Measurements from ENCODE around the gene EGR2.
A peak's percentile ranks its signal among the peaks of the same experiment; 100 is the strongest.
"Not testable (repeated sequence)": the region's sequence is repeated elsewhere in the genome, so short reads cannot be mapped to it uniquely, and the experiment has no call there.

The EGR2 gene

DNA sequence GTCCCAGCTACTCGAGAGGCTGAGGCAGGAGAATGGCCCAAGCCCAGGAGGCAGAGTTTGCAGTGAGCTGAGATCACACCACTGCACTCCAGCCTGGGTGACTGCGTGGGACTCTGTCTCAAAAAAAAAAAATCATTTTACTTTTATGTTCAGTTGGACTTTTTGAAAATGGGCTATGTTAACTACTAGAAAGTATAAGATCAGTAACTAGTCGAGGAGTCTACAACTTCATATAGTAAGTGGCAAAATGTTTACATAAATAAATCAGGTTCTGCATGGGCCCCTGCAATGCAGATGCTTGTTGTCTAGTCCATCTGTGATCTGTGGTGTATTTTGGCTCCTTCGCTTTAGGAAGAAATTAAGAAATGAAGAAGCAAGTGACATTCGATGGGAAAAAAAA lies 23.9 kb downstream of the EGR2 start:
- no peak for DNase-seq

DNA sequence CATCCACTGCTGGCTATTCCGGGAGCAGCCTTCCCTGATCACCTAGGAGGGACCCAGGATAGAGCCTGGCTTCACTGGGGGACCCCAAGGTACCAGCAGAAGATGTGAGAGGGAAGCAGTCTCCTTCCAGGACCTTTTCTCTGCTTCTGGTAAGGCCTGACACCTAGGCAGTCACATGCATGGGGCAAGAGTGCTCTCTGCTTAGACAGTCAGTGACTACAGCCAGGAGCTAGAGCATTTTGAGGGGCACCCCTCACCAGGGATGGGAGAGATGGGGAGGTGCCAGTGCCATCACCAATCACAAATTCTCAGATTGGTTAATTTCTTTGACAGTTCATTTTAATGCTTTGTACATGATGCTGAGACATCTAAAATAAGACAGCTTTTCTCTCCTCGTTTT lies 25.6 kb downstream of the EGR2 start:
- DNase-seq: no peak

DNA sequence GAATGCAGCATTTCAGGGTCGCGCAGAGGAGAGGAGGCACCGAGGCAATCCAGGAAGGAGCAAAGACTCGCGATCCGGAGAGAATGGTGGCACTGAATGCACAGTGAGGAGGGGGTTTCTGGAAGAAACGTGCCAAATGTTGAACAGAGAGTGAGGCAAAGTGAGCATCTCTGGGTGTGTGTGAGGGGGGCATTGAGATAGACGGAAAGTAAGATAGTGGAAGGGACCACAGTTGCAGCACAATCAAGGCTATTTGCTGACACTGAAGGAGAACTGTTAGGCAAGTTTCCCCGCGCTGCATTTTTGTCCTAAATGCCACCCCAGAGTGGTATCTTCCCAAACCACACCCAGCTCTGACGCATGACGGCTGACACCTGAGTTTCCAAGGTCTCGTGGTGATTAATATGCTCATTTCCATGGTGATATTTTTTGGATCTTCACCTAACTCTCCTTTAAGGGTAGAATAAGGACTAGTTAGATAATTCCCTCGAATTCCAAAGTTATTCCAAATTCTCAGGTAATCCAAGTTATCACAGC lies 26.1 kb downstream of the EGR2 start:
- no peak for DNase-seq

DNA sequence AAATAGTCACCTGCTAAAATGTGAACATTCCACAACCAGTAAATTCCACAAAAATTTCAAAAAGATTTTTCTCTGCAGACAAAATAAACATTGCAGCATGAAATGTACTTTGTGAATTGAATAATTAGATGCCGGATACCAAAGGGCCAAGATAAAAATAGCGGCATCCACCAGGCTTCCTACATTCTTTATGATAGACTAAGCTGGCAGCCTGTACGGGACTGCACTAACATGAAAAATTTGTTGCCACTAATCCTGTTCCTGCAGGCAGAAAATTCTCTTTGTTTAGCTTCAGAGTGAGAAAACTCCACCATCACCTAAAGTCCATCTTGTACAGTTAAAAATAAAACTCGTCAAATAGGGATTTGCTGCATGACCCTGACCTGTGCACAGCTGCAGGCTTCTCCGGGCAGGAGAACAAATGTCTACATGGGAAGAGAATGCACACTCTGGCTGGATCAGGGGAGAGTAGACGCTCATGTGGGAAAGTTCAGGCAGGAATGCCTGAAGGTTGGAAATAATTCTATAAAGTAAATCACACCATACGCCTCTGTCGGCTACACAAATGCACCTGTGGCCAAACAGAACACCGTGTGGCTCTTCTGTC lies 27.2 kb downstream of the EGR2 start:
- DNase-seq: no peak

DNA sequence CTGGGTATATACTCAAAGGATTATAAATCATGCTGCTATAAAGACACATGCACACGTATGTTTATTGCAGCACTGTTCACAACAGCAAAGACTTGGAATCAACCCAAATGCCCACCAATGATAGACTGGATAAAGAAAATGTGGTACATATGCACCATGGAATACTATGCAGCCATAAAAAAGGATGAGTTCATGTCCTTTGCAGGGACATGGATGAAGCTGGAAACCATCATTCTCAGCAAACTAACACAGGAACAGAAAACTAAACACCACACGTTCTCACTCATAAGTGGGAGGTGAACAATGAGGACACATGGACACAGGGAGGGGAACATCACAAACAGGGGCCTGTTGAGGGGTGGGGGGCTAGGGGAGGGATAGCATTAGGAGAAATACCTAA lies 27.9 kb downstream of the EGR2 start:
- not testable (repeated sequence) for DNase-seq

DNA sequence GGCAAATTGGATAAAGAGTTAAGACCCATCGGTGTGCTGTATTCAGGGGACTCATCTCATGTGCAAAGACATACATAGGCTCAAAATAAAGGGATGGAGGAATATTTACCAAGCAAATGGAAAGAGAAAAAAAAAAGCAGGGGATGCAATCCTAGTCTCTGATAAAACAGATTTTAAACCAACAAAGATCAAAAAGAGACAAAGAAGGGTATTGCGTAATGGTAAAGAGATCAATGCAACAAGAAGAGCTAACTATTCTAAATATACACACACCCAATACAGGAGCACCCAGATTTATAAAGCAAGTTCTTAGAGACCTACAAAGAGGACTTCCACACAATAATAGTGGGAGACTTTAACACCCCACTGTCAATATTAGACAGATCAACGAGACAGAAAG lies 31.6 kb downstream of the EGR2 start:
- DNase-seq: not testable (repeated sequence)

DNA sequence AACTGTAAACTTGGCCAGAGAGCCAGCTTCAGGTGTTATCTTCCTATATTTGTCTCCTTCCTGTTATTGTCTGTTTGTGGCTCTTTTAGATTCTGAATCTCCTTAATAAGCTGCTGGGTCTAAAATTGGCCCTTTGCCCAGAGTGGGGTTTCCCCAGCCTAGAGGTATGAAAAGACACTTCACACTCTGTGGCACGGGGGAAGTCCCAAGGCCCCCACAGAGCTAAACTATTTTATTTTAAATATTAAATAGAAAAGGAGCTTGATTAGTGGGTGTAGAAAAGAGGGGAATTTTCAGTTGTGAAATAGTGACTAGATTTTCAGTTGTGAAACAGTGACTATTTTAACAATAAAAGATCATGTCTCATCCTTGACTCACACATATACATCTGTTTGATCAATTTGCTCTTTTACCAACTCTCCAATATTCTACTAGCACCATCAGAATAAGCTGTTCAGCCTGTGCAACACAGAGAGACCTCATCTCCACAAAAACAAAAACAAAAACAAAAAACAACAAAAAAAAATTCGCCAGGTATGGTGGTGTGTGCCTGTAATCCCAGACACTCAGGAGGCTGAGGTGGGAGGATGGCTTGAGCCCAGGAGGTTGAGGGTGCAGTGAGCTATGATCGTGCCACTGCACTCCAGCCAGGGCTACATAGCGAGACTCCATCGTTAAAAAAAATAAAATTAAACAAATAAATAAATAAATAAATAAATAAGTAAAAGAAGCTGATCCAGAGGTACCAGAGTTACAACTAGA lies 36.5 kb downstream of the EGR2 start:
- DNase-seq: peak; percentile 78

DNA sequence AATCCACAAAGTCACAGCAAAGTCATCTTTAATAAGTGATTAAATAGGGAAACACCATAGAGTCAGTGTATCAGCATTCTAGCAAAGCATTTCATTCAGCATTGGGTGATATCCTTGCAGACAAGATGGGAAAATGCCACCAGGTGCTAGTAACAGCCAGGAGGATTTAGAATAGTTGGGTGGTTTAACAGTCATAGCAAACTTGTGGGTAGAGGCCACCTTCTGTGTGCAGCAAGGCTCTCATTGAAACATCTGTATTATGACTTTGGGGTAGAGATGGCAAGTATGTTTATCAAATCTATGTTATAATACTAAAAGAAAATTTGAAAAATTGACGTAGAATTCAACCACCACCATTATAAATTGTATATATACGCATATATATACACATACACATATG lies 38.0 kb downstream of the EGR2 start:
- DNase-seq: no peak

DNA sequence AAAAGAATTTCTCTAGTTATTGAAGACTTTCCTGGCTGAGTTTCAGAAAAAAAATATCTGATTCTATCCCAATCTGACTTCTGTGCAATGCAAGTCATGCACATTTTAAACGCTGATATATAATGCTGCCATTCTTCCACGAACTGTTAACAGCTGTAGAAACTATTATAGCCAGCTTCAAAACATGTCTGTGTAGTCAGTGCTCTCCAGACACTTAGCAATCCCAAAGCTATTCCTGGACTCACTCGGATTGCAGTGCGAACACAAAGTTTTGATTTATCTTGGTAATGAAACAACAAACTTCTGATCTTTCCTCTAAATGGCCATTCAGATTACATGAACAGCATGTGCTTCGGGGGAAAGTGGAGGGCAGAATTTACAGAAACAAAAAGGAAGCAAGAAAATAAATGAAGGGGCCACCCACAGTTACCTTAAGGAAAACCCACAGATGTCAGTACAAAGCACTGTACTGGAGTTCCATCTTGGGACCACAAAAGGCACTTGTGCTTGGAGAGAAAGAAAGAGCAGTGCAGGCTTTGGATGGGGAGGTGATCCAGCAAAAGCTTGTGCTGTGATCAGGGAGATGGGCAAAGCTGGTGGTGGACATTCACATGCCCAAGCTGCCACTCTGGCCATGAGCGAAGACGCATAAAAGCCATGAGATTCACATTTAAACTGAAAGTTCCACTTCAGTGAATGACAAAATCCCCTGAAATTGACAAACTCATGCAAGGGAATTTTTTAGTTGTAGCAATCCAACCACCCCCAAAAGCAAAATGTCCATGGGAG lies 43.8 kb downstream of the EGR2 start:
- peak; percentile 70 for DNase-seq

DNA sequence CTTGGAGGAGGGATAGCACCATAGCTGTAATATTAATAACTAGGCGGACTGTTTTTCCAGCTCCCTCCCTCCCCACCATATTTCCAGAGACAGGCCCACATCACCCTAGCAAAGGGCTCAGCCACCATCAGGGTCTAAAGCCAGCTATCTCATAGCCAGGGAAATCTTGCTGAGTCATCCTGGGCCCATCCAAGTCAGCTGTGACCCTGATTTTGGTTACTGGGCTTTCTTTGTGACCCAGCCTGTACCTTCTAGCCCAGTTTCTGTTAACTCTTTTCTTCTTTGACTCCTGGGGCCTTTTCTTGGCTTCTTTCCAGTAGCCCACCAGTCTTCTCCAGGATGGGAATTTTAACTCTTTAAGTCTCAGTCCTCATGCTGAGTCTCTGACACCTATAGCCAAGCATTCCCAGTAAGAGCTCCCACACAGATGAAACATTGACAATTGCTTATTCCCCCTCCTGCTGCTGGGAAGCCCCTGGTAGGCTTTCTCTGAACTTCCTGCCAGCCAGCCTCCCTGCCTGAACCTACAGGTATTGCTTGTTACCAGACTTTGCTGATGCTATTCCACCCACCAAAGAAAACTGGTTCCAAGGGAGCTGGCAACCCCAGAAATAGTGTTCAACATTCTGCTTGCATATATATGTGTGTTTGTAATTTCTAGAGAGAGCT lies 46.5 kb downstream of the EGR2 start:
- no peak for DNase-seq

DNA sequence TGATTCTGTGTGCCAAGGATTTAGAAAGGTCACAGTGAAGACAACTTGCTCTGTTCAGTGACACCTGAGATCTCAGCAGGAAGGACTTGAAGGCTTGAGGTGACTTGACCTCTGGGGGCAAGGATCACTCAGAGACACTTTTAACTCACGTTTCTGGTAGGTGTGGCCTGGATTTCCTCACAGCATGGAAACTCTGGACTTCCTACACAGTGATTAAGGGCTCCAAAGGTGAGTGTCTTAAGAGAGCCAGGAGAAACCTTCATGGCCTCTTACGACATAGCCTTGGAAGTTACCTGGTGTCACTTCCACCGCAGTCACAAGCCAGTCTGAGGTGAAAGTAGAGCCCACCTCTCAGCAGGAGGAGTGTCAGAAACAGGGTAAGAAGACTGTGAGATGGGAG lies 49.8 kb downstream of the EGR2 start:
- no peak for DNase-seq

DNA sequence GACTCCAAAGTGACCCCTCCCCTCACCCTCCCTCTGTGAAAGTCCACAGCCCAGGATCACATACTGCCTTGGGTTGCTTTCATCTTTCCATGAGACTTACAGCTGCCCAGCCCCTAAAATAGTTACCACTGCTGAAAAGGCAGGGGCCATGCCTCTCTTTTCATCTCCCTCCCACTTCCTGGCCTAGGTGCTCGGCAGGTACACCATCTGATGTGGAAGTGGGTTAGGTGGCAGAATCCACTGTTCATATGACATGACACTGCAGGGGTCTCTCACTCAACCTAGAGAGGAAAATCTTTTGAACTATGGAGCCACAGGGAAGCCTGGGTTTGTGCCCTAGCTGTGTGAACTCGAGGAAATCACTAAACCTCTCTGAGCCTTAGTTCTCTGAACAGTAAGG lies 50.4 kb downstream of the EGR2 start:
- no peak for DNase-seq

DNA sequence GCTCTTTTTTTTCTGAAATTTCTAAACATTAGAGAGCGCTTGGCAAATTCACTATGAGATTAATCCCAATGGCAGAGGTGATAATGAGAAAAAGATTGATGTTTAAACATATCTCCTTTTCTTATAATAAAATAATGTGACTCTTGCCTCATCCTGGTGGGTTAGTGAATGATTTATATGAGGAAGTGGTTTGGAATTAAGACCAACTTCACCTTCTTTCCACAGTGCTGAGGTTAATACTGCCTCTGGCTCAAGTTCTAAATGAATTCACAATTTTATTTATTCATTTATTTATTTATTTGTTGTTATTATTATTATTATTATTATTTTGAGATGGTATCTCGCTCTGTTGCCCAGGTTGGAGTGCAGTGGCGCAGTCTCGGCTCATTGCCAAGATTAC lies 52.2 kb downstream of the EGR2 start:
- DNase-seq: no peak

DNA sequence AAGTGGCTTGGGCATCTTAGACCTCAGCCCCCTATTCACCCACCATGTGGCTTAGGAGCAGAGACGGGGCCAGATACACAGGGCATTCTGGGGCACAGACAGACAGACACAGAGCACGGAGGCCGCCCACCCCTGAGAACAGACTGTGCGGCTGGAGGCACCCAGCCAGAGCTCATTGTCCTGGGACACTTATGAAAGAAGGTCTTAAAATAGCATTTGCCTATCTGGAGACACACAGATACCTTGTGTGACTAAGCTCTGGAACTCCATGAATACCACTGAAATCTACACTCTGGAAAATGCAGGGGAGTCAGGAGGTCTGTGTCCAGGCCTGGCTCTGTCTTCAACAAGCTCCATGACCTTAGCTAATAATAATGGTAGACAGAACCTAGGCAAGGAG lies 53.0 kb downstream of the EGR2 start:
- no peak for DNase-seq
